Breast epithelium (tissue), 3 donors: ENCODE measurements around the gene KYAT1.

Experiments used
- POLR2A ChIP-seq: fragments of 450-650 bp; IDR thresholded peaks from one replicate; pipeline ENCODE4 v1.6.1; 2016; ENCODE audit warnings: antibody characterized with exemption, mild to moderate bottlenecking, moderate library complexity
- POLR2AphosphoS5 ChIP-seq, 3 donors: sonication (generic); formaldehyde crosslinking; IDR thresholded peaks; one replicate each; pipeline ENCODE4 v1.6.1; 2017; ENCODE audit warnings: antibody characterized with exemption in 3 of 3

DNA sequence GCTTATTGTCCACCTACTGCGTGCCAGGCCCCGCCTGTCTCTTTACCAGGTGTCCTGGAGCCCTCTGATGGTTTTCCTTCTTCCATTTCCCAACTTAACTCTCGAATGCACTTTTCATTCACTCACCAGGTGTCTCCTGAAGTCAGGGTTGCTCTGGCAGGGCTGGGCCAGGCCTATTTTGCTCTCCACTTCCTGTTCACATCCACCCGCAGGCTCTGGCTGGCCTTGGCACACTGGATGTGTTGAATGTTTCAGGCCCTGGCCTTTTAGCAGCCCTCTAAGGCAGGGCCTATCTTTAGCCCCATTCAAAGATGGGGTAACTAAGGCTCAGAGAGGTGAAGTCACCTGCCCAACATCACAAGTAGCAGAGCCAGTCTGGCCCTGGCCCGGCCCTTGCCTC, 16.6 kb upstream of the KYAT1 start:
- TF ChIP-seq POLR2AphosphoS5 (IDR thresholded peaks at IDR 0.05) (no peak), POLR2A (no peak)
